NB4 (cell line): Measurements from ENCODE around the gene SLFN5.
"Not testable (repeated sequence)": the region's sequence is repeated elsewhere in the genome, so short reads cannot be mapped to it uniquely, and the experiment has no call there.

ENCODE experiments used
- DNase-seq: peaks from one replicate; pipeline ENCODE4 v3.0.0; 2010; ENCODE audit warnings: low read depth
- H3K4me3 ChIP-seq: one replicate; pipeline ENCODE4 v1.5.1; 2011; ENCODE audit warnings: mild to moderate bottlenecking, low read depth, low read length, moderate library complexity
- MAX ChIP-seq: IDR thresholded peaks from 2 replicates; pipeline ENCODE4 v1.6.1; 2011; ENCODE audit warnings: low read depth, low read length
- MYC ChIP-seq: IDR thresholded peaks from 2 replicates; pipeline ENCODE4 v1.6.1; 2011; ENCODE audit warnings: low read depth, low read length
- POLR2A ChIP-seq: IDR thresholded peaks from 2 replicates; pipeline ENCODE4 v1.6.1; 2011; ENCODE audit warnings: mild to moderate bottlenecking; ENCODE audit not compliant: insufficient read length; ENCODE audit errors: extremely low read depth
- TF ChIP-seq, protein P1 (sequence below): IDR thresholded peaks from one replicate; pipeline ENCODE4 v1.5.1; 2012; ENCODE audit warnings: low read depth, low read length

SLFN5 gene

DNA sequence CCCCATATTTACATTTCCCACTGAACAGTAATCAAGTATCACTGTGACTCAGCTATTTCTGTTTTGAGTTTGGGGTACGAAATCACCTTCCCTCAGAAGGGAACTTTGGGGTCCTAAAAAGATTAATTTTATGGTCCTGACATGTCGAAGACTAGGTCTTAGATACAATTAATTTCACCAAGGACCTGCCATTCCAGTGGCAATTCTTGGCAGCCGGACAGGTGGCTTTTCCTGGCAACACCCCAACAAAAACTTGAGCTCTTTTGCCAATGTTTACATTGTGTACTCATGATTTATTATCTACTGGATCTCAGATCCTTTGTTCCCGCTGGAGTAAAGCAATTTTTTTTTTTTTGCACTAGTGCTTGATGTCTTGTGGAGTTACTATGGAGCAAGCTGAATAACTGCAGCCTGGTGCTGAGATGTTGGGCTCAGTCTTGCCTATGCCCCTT is 14.4 kb downstream of the SLFN5 start:
- DNase-seq = no peak
- no peak overlapping the region for H3K4me3 ChIP-seq
- TF ChIP-seq MAX (no peak), POLR2A (no peak), MYC (no peak)
- TF ChIP-seq, protein P1, sequence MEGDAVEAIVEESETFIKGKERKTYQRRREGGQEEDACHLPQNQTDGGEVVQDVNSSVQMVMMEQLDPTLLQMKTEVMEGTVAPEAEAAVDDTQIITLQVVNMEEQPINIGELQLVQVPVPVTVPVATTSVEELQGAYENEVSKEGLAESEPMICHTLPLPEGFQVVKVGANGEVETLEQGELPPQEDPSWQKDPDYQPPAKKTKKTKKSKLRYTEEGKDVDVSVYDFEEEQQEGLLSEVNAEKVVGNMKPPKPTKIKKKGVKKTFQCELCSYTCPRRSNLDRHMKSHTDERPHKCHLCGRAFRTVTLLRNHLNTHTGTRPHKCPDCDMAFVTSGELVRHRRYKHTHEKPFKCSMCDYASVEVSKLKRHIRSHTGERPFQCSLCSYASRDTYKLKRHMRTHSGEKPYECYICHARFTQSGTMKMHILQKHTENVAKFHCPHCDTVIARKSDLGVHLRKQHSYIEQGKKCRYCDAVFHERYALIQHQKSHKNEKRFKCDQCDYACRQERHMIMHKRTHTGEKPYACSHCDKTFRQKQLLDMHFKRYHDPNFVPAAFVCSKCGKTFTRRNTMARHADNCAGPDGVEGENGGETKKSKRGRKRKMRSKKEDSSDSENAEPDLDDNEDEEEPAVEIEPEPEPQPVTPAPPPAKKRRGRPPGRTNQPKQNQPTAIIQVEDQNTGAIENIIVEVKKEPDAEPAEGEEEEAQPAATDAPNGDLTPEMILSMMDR = no peak

DNA sequence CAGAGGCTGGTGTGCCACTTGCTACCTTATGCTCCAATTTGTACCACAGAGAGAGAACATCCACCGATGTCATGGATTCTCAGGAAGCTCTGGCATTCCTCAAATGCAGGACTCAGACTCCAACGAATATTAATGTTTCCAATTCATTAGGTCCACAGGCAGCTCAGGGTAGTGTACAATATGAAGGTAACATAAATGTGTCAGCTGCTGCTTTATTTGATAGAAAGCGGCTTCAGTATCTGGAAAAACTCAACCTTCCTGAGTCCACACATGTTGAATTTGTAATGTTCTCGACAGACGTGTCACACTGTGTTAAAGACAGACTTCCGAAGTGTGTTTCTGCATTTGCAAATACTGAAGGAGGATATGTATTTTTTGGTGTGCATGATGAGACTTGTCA is 16.1 kb downstream of the SLFN5 start:
- no peak overlapping the region for H3K4me3 ChIP-seq
- DNase-seq = no peak
- TF ChIP-seq POLR2A = no peak
- TF ChIP-seq MYC = no peak
- TF ChIP-seq, protein P1 = no peak
- no peak for TF ChIP-seq MAX

DNA sequence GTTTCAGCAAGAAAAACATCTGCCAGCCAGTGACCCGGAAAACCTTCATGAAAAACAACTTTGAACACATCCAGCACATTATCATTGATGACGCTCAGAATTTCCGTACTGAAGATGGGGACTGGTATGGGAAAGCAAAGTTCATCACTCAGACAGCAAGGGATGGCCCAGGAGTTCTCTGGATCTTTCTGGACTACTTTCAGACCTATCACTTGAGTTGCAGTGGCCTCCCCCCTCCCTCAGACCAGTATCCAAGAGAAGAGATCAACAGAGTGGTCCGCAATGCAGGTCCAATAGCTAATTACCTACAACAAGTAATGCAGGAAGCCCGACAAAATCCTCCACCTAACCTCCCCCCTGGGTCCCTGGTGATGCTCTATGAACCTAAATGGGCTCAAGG is 22.2 kb downstream of the SLFN5 start:
- no peak for DNase-seq
- no peak overlapping the region for H3K4me3 ChIP-seq
- TF ChIP-seq, protein P1 = no peak
- TF ChIP-seq MYC (no peak), MAX (no peak), POLR2A (no peak)

DNA sequence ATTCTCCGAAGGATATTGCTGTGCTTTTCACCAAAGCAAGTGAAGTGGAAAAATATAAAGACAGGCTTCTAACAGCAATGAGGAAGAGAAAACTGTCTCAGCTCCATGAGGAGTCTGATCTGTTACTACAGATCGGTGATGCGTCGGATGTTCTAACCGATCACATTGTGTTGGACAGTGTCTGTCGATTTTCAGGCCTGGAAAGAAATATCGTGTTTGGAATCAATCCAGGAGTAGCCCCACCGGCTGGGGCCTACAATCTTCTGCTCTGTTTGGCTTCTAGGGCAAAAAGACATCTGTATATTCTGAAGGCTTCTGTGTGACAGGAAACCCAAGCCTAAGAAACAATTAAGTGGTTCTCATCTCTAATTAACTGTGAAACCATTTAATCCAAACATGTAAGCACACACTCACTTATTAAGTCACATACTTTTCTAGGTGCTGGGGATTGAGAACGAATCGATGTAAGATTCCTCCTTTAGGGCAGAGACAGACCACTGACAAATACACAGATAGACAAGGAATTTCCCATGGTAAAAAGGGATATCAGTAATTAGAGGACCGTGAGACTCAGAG is 22.8 kb downstream of the SLFN5 start:
- TF ChIP-seq POLR2A (no peak), MAX (no peak), MYC (no peak)
- TF ChIP-seq, protein P1 = no peak
- no peak overlapping the region for H3K4me3 ChIP-seq
- no peak for DNase-seq

GRCh38 chr17:35274167-35275066 is 31.5 kb downstream of the SLFN5 start:
- not testable (repeated sequence) for DNase-seq, H3K4me3 ChIP-seq

- not testable (repeated sequence) for H3K4me3 ChIP-seq
Observed at GRCh38 chr17:35278454-35278853, 35.6 kb downstream of the SLFN5 start.

DNA sequence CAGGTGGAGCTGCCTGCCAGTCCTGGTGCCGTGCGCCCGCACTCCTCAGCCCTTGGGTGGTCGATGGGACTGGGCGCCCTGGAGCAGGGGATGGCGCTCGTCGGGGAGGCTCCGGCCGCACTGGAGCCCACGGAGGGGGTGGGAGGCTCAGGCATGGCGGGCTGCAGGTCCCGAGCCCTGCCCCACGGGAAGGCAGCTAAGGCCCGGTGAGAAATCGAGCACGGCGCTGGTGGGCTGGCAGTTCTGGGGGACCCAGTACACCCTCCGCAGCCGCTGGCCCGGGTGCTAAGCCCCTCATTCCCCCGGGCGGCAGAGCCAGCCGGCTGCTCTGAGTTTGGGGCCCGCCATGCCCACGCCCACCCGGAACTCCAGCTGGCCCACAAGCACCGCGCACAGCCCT is 36.0 kb downstream of the SLFN5 start:
- not testable (repeated sequence) for H3K4me3 ChIP-seq

More at GRCh38 chr17:35278454-35278853, 35.6 kb downstream of the SLFN5 start:
- DNase-seq = not testable (repeated sequence)

More for the DNA sequence above, 36.0 kb downstream of the SLFN5 start:
- DNase-seq = not testable (repeated sequence)
